HG03442 (cell line): ENCODE data around the gene SETD4.
"Not testable (repeated sequence)": the region's sequence is repeated elsewhere in the genome, so short reads cannot be mapped to it uniquely, and the experiment has no call there.

Source experiments
- ATAC-seq: cut with Tn5 transposase; IDR thresholded peaks from one replicate; pipeline ENCODE4 v1.9.1; 2021; ENCODE audit warnings: mild to moderate bottlenecking, moderate library complexity; ENCODE audit not compliant: unreplicated experiment

The SETD4 gene

GRCh38 chr21:36079010-36079649 is 18.8 kb upstream of the SETD4 start:
- no peak for ATAC-seq

- ATAC-seq = no peak
Observed at GRCh38 chr21:36077758-36078157, 17.4 kb upstream of the SETD4 start.

- no peak for ATAC-seq
Observed at GRCh38 chr21:36076878-36077655, 16.7 kb upstream of the SETD4 start.

GRCh38 chr21:36075953-36076352 is 15.6 kb upstream of the SETD4 start:
- no peak for ATAC-seq

DNA sequence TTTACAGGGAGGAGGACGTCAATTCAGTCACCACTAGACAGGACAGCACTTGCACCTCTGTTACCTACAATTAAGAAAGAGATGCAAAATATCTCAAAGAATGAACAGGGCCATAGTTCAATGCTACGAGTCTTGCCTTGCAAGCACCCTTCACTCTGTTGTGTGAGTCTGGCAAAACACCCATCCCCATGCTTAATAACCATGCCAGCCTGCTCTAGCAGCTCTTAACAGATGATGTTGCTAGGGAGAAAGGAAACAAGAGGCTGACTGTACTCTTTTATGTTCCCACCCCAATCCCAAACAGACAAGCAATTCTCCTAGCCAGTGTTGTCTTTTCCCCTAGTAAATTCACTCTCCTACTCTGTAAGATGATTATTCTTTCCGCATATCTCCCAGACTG is 14.8 kb upstream of the SETD4 start:
- no peak for ATAC-seq

GRCh38 chr21:36073911-36074310 is 13.6 kb upstream of the SETD4 start:
- not testable (repeated sequence) for ATAC-seq

GRCh38 chr21:36073181-36073580 is 12.9 kb upstream of the SETD4 start:
- ATAC-seq = no peak

- no peak for ATAC-seq
Observed at GRCh38 chr21:36072453-36073162, 12.3 kb upstream of the SETD4 start.

DNA sequence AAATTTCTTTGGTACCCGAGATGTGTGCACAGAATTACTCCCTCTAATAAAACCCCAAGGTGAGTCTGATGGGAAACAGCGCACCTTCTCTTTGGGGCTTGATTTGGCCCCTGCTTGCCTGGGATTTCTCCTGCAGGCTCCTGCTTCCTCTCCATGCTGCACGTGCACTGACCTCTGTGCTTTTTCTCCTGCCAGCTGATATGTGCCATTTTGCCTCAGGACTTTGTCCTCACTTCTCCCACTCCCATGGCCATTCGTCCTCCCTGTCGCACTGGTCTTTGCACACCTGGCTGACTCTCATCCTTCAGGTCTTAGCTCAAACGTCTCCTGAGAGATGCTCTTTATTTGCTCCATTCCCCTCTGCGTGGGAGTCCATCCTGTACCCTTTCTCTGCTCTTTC is 10.7 kb upstream of the SETD4 start:
- ATAC-seq = no peak

DNA sequence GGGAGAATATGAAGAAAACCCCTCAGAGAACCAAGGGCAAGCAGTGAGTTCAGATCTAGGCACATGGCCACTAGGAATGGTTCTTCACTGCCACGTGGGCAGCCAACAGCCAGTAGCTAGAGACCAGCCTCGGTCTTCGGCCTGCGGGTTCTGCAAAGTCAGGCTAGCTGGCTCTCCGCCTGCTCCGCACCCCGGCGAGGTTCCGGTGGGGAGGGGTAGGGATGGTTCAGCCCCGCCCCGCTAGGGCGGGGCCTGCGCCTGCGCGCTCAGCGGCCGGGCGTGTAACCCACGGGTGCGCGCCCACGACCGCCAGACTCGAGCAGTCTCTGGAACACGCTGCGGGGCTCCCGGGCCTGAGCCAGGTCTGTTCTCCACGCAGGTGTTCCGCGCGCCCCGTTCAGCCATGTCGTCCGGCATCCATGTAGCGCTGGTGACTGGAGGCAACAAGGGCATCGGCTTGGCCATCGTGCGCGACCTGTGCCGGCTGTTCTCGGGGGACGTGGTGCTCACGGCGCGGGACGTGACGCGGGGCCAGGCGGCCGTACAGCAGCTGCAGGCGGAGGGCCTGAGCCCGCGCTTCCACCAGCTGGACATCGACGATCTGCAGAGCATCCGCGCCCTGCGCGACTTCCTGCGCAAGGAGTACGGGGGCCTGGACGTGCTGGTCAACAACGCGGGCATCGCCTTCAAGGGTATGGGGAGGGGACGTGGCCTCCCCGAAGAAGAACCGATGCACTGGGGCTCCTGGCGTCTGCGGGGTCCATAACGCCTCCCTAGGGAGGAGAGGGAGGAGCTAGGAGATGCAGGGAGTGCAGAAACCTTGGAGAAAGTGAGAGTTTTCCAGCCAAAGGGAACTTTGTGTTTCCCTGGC is 9.6 kb upstream of the SETD4 start, which contains the start of gene CBR1:
CBR1 (plus strand) TSS at position 312 of the 871 bp plus-strand sequence; CDS start at position 404, 92 bp downstream.
- ATAC-seq = peak; percentile 88

DNA sequence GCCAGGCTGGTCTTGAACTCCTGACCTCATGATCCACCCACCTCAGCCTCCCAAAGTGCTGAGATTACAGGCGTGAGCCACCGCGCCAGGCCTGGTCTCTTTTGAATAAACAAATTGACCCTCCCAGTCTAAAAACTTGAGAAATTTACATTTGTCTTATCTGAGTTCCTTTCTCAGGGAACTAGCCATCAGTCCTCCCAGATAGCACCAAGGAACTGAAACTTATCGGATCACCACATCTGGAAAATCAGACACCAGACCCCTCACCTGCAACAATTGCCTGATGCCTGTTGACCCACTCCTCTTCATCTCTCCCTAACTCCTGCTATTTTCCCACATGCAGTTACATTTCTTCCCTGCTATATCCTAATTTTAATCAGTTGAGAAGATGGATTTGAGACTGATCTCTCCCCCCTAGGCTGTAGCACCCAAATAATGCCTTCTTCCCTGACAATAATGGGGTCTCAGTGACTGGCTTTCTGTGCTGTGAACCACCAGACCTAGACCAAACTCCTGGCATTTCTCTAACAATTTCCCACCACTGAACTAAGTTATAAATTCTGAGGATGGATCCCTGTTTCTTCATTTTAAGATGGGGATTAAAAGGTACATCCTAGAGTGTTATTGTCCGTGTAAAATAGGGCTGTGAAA is 8.5 kb upstream of the SETD4 start:
- ATAC-seq = no peak

GRCh38 chr21:36065497-36066036 is 5.2 kb upstream of the SETD4 start:
- ATAC-seq = no peak

DNA sequence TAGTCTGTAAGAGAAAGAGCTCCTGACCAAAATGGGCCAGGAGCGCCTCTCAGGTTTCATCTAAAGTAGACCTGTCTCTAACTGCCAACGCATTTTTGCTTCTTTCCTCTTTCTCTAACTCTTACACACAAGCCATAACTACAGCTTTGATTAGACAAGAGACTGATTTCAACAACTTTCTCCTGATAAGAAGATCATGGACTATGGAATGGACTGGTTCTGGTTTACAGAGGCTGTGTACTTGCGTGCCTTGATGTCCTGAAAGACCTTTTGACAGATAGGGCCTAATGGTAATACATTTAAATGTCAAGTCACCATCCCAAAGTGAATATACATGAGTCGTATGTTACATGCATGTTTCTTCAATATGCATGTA is 3.7 kb upstream of the SETD4 start:
- no peak for ATAC-seq

- no peak for ATAC-seq
Observed at GRCh38 chr21:36063375-36064084, 3.2 kb upstream of the SETD4 start.

GRCh38 chr21:36061445-36061844 is 1.1 kb upstream of the SETD4 start:
- no peak for ATAC-seq

DNA sequence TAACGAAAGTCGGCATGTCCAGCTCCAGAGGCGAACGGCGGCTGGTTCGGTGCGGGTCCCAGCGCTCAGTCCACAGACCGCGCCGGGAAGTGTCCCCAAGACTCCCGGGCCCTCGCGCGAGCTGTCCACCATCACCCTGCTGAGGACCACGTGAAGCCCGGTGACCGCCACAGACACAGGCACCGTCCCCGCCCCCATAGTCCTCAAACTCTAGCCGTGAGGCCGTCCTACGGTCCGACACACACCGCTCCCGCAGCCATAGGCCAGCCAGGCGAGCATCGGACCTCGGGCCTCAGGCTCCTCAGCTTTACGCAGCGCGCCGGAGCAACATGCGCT is 535 bp downstream of the SETD4 start:
- peak; percentile 32 for ATAC-seq

DNA sequence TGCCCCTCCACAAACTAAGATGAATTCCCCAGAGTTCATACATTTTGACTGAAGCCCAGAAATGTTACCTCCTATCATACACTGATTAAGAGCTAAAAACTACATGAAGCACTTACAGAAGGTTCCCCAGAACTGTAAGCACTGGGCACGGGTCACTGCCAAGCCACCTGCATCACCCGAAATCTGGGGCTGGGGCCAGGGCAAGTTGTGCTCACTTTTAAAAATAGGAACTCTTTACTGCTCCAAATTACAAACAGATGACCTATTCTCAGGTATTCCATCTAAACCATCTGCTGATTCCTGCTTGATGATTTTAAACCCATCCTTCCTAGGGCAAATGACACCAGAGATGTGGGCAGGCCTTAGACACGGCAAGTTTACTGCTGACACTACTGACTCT is 4.8 kb downstream of the SETD4 start:
- no peak for ATAC-seq

GRCh38 chr21:36053715-36054062 is 6.6 kb downstream of the SETD4 start:
- ATAC-seq = no peak

GRCh38 chr21:36052860-36053714 is 7.2 kb downstream of the SETD4 start:
- ATAC-seq = no peak
